H1 (cell line): Measurements from ENCODE around the gene SNX6. TPM values are rescaled to one million over a fixed set of nuclear protein-coding genes. Genes with fewer than 3 reads are reported as not detected.

Experiments
- KDM5A ChIP-seq: fragments of 200-600 bp; IDR thresholded peaks from 2 replicates; pipeline ENCODE4 v1.7.1; 2012; ENCODE audit warnings: mild to moderate bottlenecking, low read length, inconsistent platforms, mixed read lengths
- POLR2A ChIP-seq, 2 experiments: IDR thresholded peaks; 1 replicate in 1 of 2; 2 replicates in 1 of 2; pipeline ENCODE4 v1.6.1; 2011; ENCODE audit warnings: low read depth in 2 of 2, low read length in 2 of 2, mild to moderate bottlenecking in 2 of 2; ENCODE audit errors: control extremely low read depth in 1 of 2
- TCF12 ChIP-seq: IDR thresholded peaks from 2 replicates; pipeline ENCODE4 v1.6.1; 2011; ENCODE audit warnings: low read depth, mild to moderate bottlenecking, low read length
- polyA plus RNA-seq, 7 experiments: library from polyadenylated mRNA; depleted of rRNA in 3 of 7; stranded (reverse) in 5 of 7; unstranded in 2 of 7; fragments of >200 nt in 5 of 7; fragments of 200-250 nt in 2 of 7; gene quantifications; 1 replicate in 5 of 7; 2 replicates in 1 of 7; 4 replicates in 1 of 7; pipeline versions ENCODE4 v1.2.1 to v1.2.3, GENCODE V29; 2011 to 2013; ENCODE audit warnings: missing spikeins in 2 of 7, mixed read lengths in 2 of 7
- total RNA-seq: library from RNA; stranded (reverse); fragmentation: NEBNext Ultra II Directional; extraction: Animal tissue kit (Norgen Biotek cat#: 25700); gene quantifications from 2 replicates; pipeline ENCODE4 v1.2.1, GENCODE V29; 2021
- TF ChIP-seq, protein P1 (sequence below): fragments of 300-600 bp; sonication (generic); IDR thresholded peaks from 2 replicates; pipeline ENCODE4 v1.7.1; 2012; ENCODE audit warnings: low read length, moderate library complexity, mild to moderate bottlenecking, inconsistent platforms; ENCODE audit not compliant: insufficient replicate concordance
- TF ChIP-seq, protein P2 (sequence below): IDR thresholded peaks from 2 replicates; pipeline ENCODE4 v1.6.1; 2012; ENCODE audit warnings: low read length, inconsistent platforms
- TF ChIP-seq, protein P3 (sequence below), 3 experiments: IDR thresholded peaks; 1 replicate in 2 of 3; 2 replicates in 1 of 3; pipeline versions ENCODE4 v1.5.1 to v1.6.1; 2011; ENCODE audit warnings: low read length in 3 of 3, mild to moderate bottlenecking in 3 of 3, inconsistent platforms in 2 of 3, low read depth in 1 of 3, moderate library complexity in 1 of 3; ENCODE audit not compliant: insufficient read depth in 1 of 3; ENCODE audit errors: control extremely low read depth in 1 of 3

The SNX6 gene
- total and polyA plus RNA-seq, 2 of the 8 experiments (the other 6 are each of a cell fraction or from before 2014, with no cell fraction given): 53.4 to 71.1 TPM

DNA sequence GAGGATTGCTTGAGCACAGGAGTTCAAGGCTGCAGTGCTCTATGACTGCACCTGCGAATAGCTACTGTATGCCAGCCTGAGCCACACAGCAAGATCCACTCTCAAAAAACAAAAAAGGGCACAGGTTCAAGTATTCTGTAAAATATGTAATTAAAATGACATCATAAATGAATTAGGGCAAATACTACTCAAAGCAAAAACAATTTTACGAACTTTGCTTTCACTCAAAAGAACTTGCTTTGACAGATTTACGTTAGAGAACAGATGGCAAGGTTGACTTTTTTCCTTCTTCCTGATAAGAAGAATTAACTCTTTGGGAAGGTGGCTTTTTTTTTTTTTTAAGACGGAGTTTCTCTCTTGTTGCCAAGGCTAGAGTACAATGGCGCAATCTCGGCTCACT, 46.4 kb downstream of the SNX6 start (continued):
- TF ChIP-seq, protein P1, sequence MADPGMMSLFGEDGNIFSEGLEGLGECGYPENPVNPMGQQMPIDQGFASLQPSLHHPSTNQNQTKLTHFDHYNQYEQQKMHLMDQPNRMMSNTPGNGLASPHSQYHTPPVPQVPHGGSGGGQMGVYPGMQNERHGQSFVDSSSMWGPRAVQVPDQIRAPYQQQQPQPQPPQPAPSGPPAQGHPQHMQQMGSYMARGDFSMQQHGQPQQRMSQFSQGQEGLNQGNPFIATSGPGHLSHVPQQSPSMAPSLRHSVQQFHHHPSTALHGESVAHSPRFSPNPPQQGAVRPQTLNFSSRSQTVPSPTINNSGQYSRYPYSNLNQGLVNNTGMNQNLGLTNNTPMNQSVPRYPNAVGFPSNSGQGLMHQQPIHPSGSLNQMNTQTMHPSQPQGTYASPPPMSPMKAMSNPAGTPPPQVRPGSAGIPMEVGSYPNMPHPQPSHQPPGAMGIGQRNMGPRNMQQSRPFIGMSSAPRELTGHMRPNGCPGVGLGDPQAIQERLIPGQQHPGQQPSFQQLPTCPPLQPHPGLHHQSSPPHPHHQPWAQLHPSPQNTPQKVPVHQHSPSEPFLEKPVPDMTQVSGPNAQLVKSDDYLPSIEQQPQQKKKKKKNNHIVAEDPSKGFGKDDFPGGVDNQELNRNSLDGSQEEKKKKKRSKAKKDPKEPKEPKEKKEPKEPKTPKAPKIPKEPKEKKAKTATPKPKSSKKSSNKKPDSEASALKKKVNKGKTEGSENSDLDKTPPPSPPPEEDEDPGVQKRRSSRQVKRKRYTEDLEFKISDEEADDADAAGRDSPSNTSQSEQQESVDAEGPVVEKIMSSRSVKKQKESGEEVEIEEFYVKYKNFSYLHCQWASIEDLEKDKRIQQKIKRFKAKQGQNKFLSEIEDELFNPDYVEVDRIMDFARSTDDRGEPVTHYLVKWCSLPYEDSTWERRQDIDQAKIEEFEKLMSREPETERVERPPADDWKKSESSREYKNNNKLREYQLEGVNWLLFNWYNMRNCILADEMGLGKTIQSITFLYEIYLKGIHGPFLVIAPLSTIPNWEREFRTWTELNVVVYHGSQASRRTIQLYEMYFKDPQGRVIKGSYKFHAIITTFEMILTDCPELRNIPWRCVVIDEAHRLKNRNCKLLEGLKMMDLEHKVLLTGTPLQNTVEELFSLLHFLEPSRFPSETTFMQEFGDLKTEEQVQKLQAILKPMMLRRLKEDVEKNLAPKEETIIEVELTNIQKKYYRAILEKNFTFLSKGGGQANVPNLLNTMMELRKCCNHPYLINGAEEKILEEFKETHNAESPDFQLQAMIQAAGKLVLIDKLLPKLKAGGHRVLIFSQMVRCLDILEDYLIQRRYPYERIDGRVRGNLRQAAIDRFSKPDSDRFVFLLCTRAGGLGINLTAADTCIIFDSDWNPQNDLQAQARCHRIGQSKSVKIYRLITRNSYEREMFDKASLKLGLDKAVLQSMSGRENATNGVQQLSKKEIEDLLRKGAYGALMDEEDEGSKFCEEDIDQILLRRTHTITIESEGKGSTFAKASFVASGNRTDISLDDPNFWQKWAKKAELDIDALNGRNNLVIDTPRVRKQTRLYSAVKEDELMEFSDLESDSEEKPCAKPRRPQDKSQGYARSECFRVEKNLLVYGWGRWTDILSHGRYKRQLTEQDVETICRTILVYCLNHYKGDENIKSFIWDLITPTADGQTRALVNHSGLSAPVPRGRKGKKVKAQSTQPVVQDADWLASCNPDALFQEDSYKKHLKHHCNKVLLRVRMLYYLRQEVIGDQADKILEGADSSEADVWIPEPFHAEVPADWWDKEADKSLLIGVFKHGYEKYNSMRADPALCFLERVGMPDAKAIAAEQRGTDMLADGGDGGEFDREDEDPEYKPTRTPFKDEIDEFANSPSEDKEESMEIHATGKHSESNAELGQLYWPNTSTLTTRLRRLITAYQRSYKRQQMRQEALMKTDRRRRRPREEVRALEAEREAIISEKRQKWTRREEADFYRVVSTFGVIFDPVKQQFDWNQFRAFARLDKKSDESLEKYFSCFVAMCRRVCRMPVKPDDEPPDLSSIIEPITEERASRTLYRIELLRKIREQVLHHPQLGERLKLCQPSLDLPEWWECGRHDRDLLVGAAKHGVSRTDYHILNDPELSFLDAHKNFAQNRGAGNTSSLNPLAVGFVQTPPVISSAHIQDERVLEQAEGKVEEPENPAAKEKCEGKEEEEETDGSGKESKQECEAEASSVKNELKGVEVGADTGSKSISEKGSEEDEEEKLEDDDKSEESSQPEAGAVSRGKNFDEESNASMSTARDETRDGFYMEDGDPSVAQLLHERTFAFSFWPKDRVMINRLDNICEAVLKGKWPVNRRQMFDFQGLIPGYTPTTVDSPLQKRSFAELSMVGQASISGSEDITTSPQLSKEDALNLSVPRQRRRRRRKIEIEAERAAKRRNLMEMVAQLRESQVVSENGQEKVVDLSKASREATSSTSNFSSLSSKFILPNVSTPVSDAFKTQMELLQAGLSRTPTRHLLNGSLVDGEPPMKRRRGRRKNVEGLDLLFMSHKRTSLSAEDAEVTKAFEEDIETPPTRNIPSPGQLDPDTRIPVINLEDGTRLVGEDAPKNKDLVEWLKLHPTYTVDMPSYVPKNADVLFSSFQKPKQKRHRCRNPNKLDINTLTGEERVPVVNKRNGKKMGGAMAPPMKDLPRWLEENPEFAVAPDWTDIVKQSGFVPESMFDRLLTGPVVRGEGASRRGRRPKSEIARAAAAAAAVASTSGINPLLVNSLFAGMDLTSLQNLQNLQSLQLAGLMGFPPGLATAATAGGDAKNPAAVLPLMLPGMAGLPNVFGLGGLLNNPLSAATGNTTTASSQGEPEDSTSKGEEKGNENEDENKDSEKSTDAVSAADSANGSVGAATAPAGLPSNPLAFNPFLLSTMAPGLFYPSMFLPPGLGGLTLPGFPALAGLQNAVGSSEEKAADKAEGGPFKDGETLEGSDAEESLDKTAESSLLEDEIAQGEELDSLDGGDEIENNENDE: no peak
- TF ChIP-seq TCF12: no peak
- TF ChIP-seq, protein P2, sequence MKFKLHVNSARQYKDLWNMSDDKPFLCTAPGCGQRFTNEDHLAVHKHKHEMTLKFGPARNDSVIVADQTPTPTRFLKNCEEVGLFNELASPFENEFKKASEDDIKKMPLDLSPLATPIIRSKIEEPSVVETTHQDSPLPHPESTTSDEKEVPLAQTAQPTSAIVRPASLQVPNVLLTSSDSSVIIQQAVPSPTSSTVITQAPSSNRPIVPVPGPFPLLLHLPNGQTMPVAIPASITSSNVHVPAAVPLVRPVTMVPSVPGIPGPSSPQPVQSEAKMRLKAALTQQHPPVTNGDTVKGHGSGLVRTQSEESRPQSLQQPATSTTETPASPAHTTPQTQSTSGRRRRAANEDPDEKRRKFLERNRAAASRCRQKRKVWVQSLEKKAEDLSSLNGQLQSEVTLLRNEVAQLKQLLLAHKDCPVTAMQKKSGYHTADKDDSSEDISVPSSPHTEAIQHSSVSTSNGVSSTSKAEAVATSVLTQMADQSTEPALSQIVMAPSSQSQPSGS: no peak
- TF ChIP-seq POLR2A (IDR thresholded peaks at IDR 0.05; ENCODE audit: control extremely low read depth in 1 of 2, low read depth in 2 of 2, low read length in 2 of 2): no peak
- TF ChIP-seq, protein P3, sequence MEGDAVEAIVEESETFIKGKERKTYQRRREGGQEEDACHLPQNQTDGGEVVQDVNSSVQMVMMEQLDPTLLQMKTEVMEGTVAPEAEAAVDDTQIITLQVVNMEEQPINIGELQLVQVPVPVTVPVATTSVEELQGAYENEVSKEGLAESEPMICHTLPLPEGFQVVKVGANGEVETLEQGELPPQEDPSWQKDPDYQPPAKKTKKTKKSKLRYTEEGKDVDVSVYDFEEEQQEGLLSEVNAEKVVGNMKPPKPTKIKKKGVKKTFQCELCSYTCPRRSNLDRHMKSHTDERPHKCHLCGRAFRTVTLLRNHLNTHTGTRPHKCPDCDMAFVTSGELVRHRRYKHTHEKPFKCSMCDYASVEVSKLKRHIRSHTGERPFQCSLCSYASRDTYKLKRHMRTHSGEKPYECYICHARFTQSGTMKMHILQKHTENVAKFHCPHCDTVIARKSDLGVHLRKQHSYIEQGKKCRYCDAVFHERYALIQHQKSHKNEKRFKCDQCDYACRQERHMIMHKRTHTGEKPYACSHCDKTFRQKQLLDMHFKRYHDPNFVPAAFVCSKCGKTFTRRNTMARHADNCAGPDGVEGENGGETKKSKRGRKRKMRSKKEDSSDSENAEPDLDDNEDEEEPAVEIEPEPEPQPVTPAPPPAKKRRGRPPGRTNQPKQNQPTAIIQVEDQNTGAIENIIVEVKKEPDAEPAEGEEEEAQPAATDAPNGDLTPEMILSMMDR (IDR thresholded peaks at IDR 0.05; ENCODE audit: control extremely low read depth in 1 of 3, insufficient read depth in 1 of 3, low read depth in 1 of 3, low read length in 3 of 3): no peak
- no peak for TF ChIP-seq KDM5A
